Liver (tissue), 3 donors: ENCODE measurements around the gene PM20D1.

Experiments used
- CTCF ChIP-seq: fragments of 150-350 bp; IDR thresholded peaks from 2 replicates; pipeline ENCODE4 v1.5.1; 2017; ENCODE audit warnings: improper control_type of control experiment, low read depth, low read length; ENCODE audit not compliant: missing input control
- EGR1 ChIP-seq, 2 donors: IDR thresholded peaks; 2 replicates each; pipeline ENCODE4 v1.6.1; 2016 to 2018; ENCODE audit warnings: antibody characterized with exemption in 2 of 2, low read depth in 2 of 2
- REST ChIP-seq: IDR thresholded peaks from 2 replicates; pipeline ENCODE4 v1.6.1; 2016; ENCODE audit warnings: antibody characterized with exemption, mild to moderate bottlenecking
- TAF1 ChIP-seq: conservative IDR thresholded peaks from 2 replicates; pipeline ENCODE4 v1.6.1; 2016; ENCODE audit warnings: antibody characterized with exemption, mild to moderate bottlenecking
- ZBTB33 ChIP-seq: IDR thresholded peaks from 2 replicates; pipeline ENCODE4 v1.6.1; 2016; ENCODE audit warnings: antibody characterized with exemption
- donor health status: healthy.
- donor health status: healthy.

GRCh38 chr1:205883792-205884191 is 33.9 kb upstream of the PM20D1 start:
- no peak for TF ChIP-seq CTCF
- TF ChIP-seq TAF1 = no peak
- no peak for TF ChIP-seq EGR1 (IDR thresholded peaks at IDR 0.05; ENCODE audit: low read depth in 2 of 2)
- peak; percentile 74 for TF ChIP-seq REST
- peak; percentile 66 for TF ChIP-seq ZBTB33
